ENCODE data around the gene BCAS3.

- TF ChIP-seq CTCF (IDR thresholded peaks at IDR 0.05) (peak; percentile 27), EZH2 (IDR thresholded peaks at IDR 0.05; ENCODE audit: borderline replicate concordance, insufficient read depth, low read depth, low read length, poor library complexity, severe bottlenecking) (no peak)
Measured at GRCh38 chr17:60641810-60642220, 35.8 kb upstream of the BCAS3 start.
